K562 (cell line): ENCODE data around the gene PNPLA2. TPM values are rescaled to one million over a fixed set of nuclear protein-coding genes. Genes with fewer than 3 reads are reported as not detected.
A peak's percentile ranks its signal among the peaks of the same experiment; 100 is the strongest.

ENCODE experiments used
- CBX1 ChIP-seq: sonication (generic); IDR thresholded peaks from 2 replicates; pipeline ENCODE4 v1.6.1; 2016; ENCODE audit warnings: antibody characterized with exemption, low read depth, mild to moderate bottlenecking
- CXXC5 ChIP-seq: fragments of 250-450 bp; sonication (Bioruptor Pico); IDR thresholded peaks from 2 replicates; pipeline ENCODE4 v1.8.0; 2022; ENCODE audit warnings: inconsistent platforms, mild to moderate bottlenecking, moderate library complexity
- EP300 ChIP-seq: IDR thresholded peaks from 2 replicates; pipeline ENCODE4 v1.6.1; 2012; ENCODE audit warnings: low read length, improper control_type of control experiment
- FOXA3 ChIP-seq, 2 experiments: fragments of 450-650 bp in 1 of 2; sonication (generic) in 1 of 2; formaldehyde crosslinking; IDR thresholded peaks in 1 of 2; conservative IDR thresholded peaks in 1 of 2; 2 replicates each; pipeline versions ENCODE4 v1.4.0 to v1.8.0; 2020 to 2022; ENCODE audit warnings: mild to moderate bottlenecking in 2 of 2, missing genetic modification reagents in 1 of 2
- GMEB1 ChIP-seq: fragments of 250-450 bp; sonication (Bioruptor Pico); IDR thresholded peaks from 2 replicates; pipeline ENCODE4 v1.4.0; 2020; ENCODE audit warnings: mild to moderate bottlenecking
- HEY1 ChIP-seq: fragments of 250-450 bp; sonication (Bioruptor Pico); IDR thresholded peaks from 2 replicates; pipeline ENCODE4 v1.5.0; 2020; ENCODE audit warnings: mild to moderate bottlenecking, moderate library complexity, borderline replicate concordance
- ILK ChIP-seq: fragments of 450-650 bp; IDR thresholded peaks from 2 replicates; pipeline ENCODE4 v1.6.1; 2016; ENCODE audit warnings: missing genetic modification characterization, low read depth, mild to moderate bottlenecking, missing compliant biosample characterization, moderate library complexity, borderline replicate concordance
- SIN3A ChIP-seq, 2 experiments: fragments of 150-350 bp in 1 of 2; IDR thresholded peaks; 2 replicates each; pipeline ENCODE4 v1.6.1; 2011 to 2016; ENCODE audit warnings: borderline replicate concordance in 2 of 2, low read depth in 2 of 2, low read length in 2 of 2, mild to moderate bottlenecking in 2 of 2, moderate library complexity in 2 of 2; ENCODE audit not compliant: control insufficient read depth in 1 of 2
- ZSCAN32 ChIP-seq: fragments of 450-650 bp; formaldehyde crosslinking; IDR thresholded peaks from 2 replicates; pipeline ENCODE4 v1.4.0; 2020; ENCODE audit warnings: mild to moderate bottlenecking, moderate library complexity
- polyA plus RNA-seq, 8 experiments: library from polyadenylated mRNA; depleted of rRNA in 4 of 8; stranded (reverse) in 5 of 8; unstranded in 3 of 8; fragments of >200 nt; fragmentation: Nextera tagmentation in 2 of 8; fragmentation: Illumina TruSeq in 1 of 8; extraction: Ambion mirVana in 2 of 8; extraction: Trizol in 1 of 8; gene quantifications; 2 replicates each; pipeline versions ENCODE4 v1.2.1 to v1.2.3, GENCODE V29; 2011 to 2014; ENCODE audit warnings: inconsistent platforms in 1 of 8, missing spikeins in 1 of 8
- total RNA-seq, 7 experiments: library from RNA; depleted of rRNA in 6 of 7; stranded (reverse); fragments of >200 nt in 6 of 7; fragmentation: Illumina TruSeq in 2 of 7; extraction: Trizol in 2 of 7; gene quantifications; 2 replicates each; pipeline versions ENCODE4 v1.2.1 to v1.2.3, GENCODE V29; 2011 to 2021; ENCODE audit warnings: low replicate concordance in 1 of 7
- TF ChIP-seq, protein P1 (sequence below), 2 experiments: fragments of 450-650 bp; IDR thresholded peaks; 2 replicates each; pipeline ENCODE4 v1.6.1; 2016; ENCODE audit warnings: mild to moderate bottlenecking in 2 of 2, borderline replicate concordance in 1 of 2, low read depth in 1 of 2, moderate library complexity in 1 of 2
- TF ChIP-seq, protein P2 (sequence below), 3 experiments: fragments of 200-800 bp in 1 of 3; sonication (Bioruptor generic) in 1 of 3; sonication (generic) in 1 of 3; formaldehyde crosslinking in 1 of 3; IDR thresholded peaks; 2 replicates each; pipeline versions ENCODE4 v1.6.1 to v1.8.0; 2016 to 2022; ENCODE audit warnings: mild to moderate bottlenecking in 2 of 3, missing compliant biosample characterization in 2 of 3, missing genetic modification characterization in 2 of 3, missing genetic modification reagents in 1 of 3

The PNPLA2 gene
- total and polyA plus RNA-seq, 9 of the 15 experiments (the other 6 are each of a cell fraction or from before 2014, with no cell fraction given), result 0.39 to 87.1 (median 8.4) TPM

DNA sequence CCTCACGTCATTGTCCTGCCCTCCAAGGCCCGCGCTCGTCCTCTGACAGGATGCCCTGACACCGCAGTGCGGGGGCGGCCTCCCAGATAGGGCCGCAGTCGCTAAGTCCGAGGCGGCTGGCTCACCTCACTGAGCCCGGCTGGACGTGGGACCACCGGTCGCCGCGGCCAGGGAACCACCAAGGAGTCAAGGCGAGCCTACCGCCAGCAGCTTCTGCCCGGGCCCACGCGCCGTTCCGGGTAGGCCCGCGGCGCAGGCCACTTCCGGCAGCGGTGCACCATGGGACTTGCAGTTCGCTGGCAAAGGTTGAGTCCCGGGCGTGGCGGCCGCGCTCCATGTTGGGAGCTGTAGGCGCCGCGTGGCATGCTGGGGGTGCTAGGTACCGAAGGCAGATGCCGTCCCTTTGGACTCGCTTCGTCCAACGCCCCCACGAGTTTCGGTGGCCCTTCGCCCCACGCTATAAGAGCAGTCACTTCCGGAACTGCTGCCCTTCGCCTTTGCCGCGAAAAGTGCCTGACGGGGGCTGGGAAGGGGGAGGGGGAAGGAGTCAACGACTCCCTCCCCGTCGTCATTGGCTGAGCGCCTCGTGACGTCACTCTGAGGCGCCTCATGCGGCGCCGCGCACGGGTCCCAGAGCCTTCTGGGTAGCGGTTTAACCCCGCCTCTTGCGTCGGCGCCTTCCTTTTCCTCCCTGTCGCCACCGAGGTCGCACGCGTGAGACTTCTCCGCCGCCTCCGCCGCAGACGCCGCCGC is 9.3 kb upstream of the PNPLA2 start, which contains the start of gene RPLP2 (continued):
- TF ChIP-seq ILK (tag) (no peak), FOXA3 (CRISPR knock-in tag; conservative IDR thresholded peaks at IDR 0.05 in 1 of 2, IDR thresholded peaks at IDR 0.05 in 1 of 2) (peak in 1 of 2 experiments; percentile 82; a peak in 1 of 4 replicates), HEY1 (CRISPR knock-in tag) (no peak), CXXC5 (CRISPR knock-in tag) (peak; percentile 90), EP300 (no peak; the same call in 1 of the 2 replicates), SIN3A (IDR thresholded peaks at IDR 0.05; ENCODE audit: borderline replicate concordance in 2 of 2, control insufficient read depth in 1 of 2, low read depth in 2 of 2, low read length in 2 of 2) (peak; percentile 84 to 92; a peak in 3 of 4 replicates), ZSCAN32 (no peak), GMEB1 (peak; percentile 94), CBX1 (peak; percentile 16; the same call in 1 of the 2 replicates)
- TF ChIP-seq, protein P1, sequence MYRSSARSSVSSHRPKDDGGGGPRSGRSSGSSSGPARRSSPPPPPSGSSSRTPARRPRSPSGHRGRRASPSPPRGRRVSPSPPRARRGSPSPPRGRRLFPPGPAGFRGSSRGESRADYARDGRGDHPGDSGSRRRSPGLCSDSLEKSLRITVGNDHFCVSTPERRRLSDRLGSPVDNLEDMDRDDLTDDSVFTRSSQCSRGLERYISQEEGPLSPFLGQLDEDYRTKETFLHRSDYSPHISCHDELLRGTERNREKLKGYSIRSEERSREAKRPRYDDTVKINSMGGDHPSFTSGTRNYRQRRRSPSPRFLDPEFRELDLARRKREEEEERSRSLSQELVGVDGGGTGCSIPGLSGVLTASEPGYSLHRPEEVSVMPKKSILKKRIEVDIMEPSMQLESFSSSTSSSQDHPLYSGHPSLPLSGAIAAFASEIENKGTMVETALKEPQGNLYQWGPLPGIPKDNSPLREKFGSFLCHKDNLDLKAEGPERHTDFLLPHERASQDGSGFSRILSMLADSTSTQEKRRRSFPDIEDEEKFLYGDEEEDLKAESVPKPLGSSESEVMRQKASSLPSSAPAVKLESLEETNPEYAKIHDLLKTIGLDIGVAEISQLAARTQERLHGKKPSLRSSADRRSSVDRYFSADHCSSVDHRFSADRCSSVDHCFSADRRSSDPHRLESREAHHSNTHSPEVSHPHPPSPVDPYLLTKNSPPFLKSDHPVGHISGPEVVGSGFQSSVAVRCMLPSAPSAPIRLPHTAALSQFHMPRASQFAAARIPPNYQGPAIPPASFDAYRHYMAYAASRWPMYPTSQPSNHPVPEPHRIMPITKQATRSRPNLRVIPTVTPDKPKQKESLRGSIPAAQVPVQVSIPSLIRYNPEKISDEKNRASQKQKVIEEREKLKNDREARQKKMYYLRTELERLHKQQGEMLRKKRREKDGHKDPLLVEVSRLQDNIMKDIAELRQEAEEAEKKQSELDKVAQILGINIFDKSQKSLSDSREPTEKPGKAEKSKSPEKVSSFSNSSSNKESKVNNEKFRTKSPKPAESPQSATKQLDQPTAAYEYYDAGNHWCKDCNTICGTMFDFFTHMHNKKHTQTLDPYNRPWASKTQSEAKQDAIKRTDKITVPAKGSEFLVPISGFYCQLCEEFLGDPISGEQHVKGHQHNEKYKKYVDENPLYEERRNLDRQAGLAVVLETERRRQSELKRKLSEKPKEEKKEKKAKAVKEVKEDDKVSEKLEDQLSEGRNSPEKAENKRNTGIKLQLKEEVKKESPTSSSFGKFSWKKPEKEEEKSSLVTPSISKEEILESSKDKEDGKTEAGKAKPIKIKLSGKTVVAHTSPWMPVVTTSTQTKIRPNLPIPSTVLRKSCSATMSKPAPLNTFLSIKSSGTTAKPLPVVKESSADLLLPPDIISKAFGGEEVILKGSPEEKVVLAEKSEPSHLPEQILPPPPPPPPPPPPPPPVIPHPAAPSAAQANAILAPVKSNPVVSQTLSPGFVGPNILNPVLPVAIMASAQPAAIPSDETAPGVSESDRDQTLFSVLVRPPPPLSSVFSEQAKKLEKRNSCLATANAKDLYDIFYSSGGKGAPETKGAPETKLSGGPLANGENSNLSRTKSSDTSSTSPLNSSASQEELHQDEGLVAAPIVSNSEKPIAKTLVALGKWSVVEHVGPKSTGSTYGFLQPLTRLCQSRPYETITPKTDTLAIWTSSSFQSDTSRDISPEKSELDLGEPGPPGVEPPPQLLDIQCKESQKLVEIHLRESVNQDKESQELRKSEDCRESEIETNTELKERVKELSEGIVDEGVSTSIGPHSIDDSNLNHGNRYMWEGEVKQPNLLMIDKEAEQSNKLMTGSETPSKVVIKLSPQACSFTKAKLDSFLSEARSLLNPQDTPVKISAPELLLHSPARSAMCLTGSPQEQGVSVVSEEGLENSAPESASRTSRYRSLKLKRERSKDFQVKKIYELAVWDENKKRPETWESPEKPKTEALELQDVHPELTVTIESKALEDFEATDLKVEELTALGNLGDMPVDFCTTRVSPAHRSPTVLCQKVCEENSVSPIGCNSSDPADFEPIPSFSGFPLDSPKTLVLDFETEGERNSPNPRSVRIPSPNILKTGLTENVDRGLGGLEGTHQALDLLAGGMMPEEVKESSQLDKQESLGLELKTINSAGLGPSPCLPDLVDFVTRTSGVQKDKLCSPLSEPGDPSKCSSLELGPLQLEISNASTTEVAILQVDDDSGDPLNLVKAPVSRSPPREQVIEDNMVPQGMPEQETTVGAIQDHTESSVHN (IDR thresholded peaks at IDR 0.05; ENCODE audit: borderline replicate concordance in 1 of 2, low read depth in 1 of 2), result no peak
- TF ChIP-seq, protein P2, sequence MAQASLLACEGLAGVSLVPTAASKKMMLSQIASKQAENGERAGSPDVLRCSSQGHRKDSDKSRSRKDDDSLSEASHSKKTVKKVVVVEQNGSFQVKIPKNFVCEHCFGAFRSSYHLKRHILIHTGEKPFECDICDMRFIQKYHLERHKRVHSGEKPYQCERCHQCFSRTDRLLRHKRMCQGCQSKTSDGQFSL (CRISPR knock-in tag; IDR thresholded peaks at IDR 0.05), result 0 out of 2 replicates have a peak, but pooled peaks have one; percentile 24
- TF ChIP-seq, protein P2 (tag; IDR thresholded peaks at IDR 0.05), result no peak
